Osteoblast (primary cell): ENCODE measurements around the gene LPIN3. TPM values are rescaled to one million over a fixed set of nuclear protein-coding genes. Genes with fewer than 3 reads are reported as not detected.

ENCODE experiments used
- DNase-seq: peaks from one replicate; pipeline ENCODE4 v3.0.0; 2011; ENCODE audit warnings: low spot score, mixed read lengths; ENCODE audit not compliant: insufficient read length; ENCODE audit errors: missing footprints
- H2AFZ ChIP-seq: 2 replicates; pipeline ENCODE4 v1.6.0; 2011; ENCODE audit warnings: mild to moderate bottlenecking, low read length
- H3K27ac ChIP-seq: 2 replicates; pipeline ENCODE4 v1.5.1; 2011; ENCODE audit warnings: mild to moderate bottlenecking, low read depth, low read length, moderate library complexity
- H3K27me3 ChIP-seq: 2 replicates; pipeline ENCODE4 v1.6.0; 2012; ENCODE audit warnings: mild to moderate bottlenecking, control low read depth, inconsistent platforms, low read length, moderate library complexity; ENCODE audit not compliant: insufficient read depth
- H3K36me3 ChIP-seq: 2 replicates; pipeline ENCODE4 v1.5.1; 2011; ENCODE audit warnings: mild to moderate bottlenecking, low read length, control low read depth, moderate library complexity; ENCODE audit not compliant: insufficient read depth
- H3K4me1 ChIP-seq: 2 replicates; pipeline ENCODE4 v1.5.1; 2011; ENCODE audit warnings: mild to moderate bottlenecking, low read length, control low read depth, moderate library complexity; ENCODE audit not compliant: insufficient read depth
- H3K4me2 ChIP-seq: 2 replicates; pipeline ENCODE4 v1.6.0; 2011; ENCODE audit warnings: mild to moderate bottlenecking, low read length; ENCODE audit not compliant: insufficient read depth
- H3K4me3 ChIP-seq: fragments of 200-600 bp; sonication (generic); 3 replicates; pipeline ENCODE4 v1.5.1; 2012; ENCODE audit warnings: mild to moderate bottlenecking, low read length, inconsistent platforms; ENCODE audit not compliant: insufficient read depth
- H3K79me2 ChIP-seq: 2 replicates; pipeline ENCODE4 v1.6.0; 2012; ENCODE audit warnings: mild to moderate bottlenecking, low read length, control low read depth, inconsistent platforms; ENCODE audit not compliant: insufficient read depth
- H3K9me3 ChIP-seq: 2 replicates; pipeline ENCODE4 v1.5.1; 2011; ENCODE audit warnings: low read depth, low read length, control low read depth
- H4K20me1 ChIP-seq: 2 replicates; pipeline ENCODE4 v1.6.0; 2012; ENCODE audit warnings: mild to moderate bottlenecking, low read length, control low read depth; ENCODE audit not compliant: insufficient read depth
- total RNA-seq: library from RNA; depleted of rRNA; stranded (reverse); fragments of >200 nt; gene quantifications from 2 replicates; pipeline ENCODE4 v1.2.3, GENCODE V29; 2012
- TF ChIP-seq, protein P1 (sequence below): IDR thresholded peaks from 2 replicates; pipeline ENCODE4 v1.5.1; 2011; ENCODE audit warnings: mild to moderate bottlenecking, low read depth, low read length, moderate library complexity; ENCODE audit errors: extremely low read depth

The LPIN3 gene
- total RNA-seq, 1 donor: 9.0 TPM

DNA sequence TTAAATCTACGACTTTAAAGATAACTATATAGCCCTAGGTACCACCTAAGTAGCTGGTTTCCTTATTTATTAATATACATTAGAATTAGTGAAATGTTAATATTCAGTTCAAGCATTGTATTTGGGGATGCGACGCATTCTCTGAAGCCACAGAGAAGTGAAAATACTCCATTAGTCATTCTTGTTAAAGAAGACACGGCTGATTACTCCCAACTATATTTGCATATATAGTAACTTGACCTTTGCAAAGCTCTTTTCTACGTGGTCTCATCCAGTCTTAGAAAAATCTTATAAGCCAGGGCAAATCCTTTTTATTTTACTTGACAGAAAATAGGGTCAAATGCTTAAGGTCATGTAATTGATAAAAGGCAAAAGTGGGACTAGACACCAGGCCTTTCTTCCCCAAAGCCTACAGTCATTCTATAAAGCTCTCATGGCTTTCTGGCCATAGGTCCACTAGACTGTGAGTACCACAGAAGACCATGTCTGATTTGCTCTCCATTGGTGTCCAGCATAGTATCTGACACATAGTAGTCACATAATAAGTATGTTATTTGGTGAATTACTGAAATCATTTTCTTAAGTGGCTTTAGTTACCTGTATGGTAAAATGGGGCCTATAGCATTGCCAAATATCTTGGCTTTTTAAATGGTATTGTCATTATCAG lies 34.4 kb upstream of the LPIN3 start:
- Histone ChIP-seq H3K27ac (no peak overlapping the region), H2AFZ (no peak overlapping the region), H4K20me1 (peaks cover 24% of the 10 kb centered on the region), H3K4me2 (no peak overlapping the region), H3K27me3 (no peaks in the 10 kb centered on the region), H3K4me3 (no peak overlapping the region), H3K79me2 (peaks cover 88% of the 10 kb centered on the region), H3K36me3 (no peaks in the 10 kb centered on the region), H3K4me1 (peaks cover 30% of the 10 kb centered on the region), H3K9me3 (no peaks in the 10 kb centered on the region)
- TF ChIP-seq, protein P1, sequence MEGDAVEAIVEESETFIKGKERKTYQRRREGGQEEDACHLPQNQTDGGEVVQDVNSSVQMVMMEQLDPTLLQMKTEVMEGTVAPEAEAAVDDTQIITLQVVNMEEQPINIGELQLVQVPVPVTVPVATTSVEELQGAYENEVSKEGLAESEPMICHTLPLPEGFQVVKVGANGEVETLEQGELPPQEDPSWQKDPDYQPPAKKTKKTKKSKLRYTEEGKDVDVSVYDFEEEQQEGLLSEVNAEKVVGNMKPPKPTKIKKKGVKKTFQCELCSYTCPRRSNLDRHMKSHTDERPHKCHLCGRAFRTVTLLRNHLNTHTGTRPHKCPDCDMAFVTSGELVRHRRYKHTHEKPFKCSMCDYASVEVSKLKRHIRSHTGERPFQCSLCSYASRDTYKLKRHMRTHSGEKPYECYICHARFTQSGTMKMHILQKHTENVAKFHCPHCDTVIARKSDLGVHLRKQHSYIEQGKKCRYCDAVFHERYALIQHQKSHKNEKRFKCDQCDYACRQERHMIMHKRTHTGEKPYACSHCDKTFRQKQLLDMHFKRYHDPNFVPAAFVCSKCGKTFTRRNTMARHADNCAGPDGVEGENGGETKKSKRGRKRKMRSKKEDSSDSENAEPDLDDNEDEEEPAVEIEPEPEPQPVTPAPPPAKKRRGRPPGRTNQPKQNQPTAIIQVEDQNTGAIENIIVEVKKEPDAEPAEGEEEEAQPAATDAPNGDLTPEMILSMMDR: no peak
- DNase-seq: no peak

DNA sequence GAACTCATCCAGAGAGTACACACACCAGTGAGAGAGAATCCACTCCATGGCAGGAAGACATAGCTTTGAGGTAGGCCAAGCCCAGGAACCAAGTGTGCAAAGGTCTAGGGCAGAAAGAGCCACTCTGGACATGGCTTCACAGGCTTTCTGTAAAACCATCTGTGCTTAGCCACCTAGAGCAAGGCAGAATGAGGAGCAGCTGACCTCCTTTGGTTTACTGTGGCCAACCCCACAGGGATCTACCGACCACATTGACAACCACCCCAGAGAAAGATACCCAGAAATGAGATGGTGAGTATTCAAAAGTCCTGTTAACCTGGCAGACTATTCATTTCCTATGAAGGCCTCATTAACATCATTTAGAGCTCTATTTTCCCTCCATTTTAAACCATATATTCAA lies 33.6 kb upstream of the LPIN3 start:
- peaks cover 22% of the 10 kb centered on the region for H4K20me1 ChIP-seq
- H3K27ac ChIP-seq: peak overlapping the region; percentile 95
- no peaks in the 10 kb centered on the region for H3K9me3 ChIP-seq
- DNase-seq: no peak
- H3K4me1 ChIP-seq: peaks cover 28% of the 10 kb centered on the region
- no peak overlapping the region for H2AFZ ChIP-seq
- peaks cover under 1% of the 10 kb centered on the region for H3K36me3 ChIP-seq
- peaks cover 91% of the 10 kb centered on the region for H3K79me2 ChIP-seq
- no peaks in the 10 kb centered on the region for H3K27me3 ChIP-seq
- no peak overlapping the region for H3K4me3 ChIP-seq
- H3K4me2 ChIP-seq: no peak overlapping the region
- TF ChIP-seq, protein P1: no peak

DNA sequence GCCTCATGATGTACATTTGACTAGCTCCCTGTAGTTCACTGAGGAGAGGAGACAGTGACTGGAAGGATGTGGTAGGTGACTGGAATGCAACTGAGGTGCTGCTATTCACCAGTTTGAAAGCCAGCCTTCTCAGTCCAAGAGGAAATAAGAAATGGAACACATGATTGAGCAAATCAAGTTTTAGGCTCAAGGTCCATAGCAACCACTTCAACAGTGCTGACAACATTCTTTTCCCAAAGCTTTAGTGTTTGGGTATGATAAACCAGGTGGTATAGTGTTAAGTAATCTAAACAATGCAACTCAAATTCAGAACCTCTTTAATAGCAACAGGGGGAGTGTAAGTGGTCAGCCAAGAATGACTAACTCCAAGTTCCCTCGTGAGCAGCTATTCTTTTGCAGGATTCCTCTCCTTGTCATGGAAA lies 32.3 kb upstream of the LPIN3 start:
- Histone ChIP-seq H2AFZ (no peak overlapping the region), H3K9me3 (no peaks in the 10 kb centered on the region), H4K20me1 (peaks cover 21% of the 10 kb centered on the region), H3K36me3 (peaks cover 8% of the 10 kb centered on the region), H3K79me2 (peaks cover 91% of the 10 kb centered on the region), H3K27me3 (no peaks in the 10 kb centered on the region), H3K27ac (peak overlapping the region; percentile 95), H3K4me3 (no peak overlapping the region), H3K4me2 (peak overlapping the region; percentile 9), H3K4me1 (peaks cover 28% of the 10 kb centered on the region)
- no peak for DNase-seq
- TF ChIP-seq, protein P1: no peak

DNA sequence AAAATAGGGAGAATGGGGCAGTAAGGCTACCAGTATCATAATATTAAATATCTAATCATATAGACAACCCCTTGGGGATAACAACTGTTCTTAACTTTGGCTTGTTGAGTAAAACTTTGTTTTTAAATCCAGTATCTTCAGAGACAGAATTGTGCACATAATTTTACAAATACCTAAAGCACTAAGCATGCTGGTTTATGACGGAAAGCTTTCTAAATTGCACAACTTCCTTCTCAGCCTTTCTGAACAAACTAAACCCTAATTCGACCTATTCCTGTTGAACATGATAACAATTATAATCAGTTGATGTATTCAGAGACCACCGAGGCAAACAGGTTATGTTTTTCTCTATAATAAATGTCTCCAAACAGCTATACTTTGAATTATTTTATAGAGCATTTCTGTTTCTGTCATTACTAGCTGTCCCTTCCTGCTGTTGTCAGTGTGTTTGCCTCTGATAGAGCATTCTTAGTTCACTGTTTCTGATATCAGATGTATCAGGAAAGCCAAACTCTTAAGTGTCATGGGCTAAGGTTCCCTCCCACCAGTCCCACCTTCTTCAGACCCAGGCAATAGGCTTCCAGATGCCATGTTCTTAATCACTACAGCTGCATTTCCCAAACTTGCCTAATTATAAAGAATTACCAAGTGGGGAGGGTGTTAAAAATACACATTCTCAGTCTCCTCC lies 31.8 kb upstream of the LPIN3 start:
- H3K79me2 ChIP-seq: peaks cover 90% of the 10 kb centered on the region
- no peaks in the 10 kb centered on the region for H3K27me3 ChIP-seq
- DNase-seq: no peak
- peak overlapping the region; percentile 18 for H2AFZ ChIP-seq
- peaks cover 8% of the 10 kb centered on the region for H3K36me3 ChIP-seq
- no peak overlapping the region for H3K4me3 ChIP-seq
- H3K4me1 ChIP-seq: peaks cover 30% of the 10 kb centered on the region
- H3K9me3 ChIP-seq: no peaks in the 10 kb centered on the region
- H3K4me2 ChIP-seq: peak overlapping the region; percentile 9
- peak overlapping the region; percentile 95 for H3K27ac ChIP-seq
- TF ChIP-seq, protein P1: no peak
- peaks cover 17% of the 10 kb centered on the region for H4K20me1 ChIP-seq
